GM13977 (cell line): ENCODE data around the gene CASK.

Experiments used
- DNase-seq: peaks from one replicate; pipeline ENCODE4 v3.0.0; 2012; ENCODE audit warnings: low spot score
- CTCF ChIP-seq: IDR thresholded peaks from 2 replicates; pipeline ENCODE4 v1.5.1; 2012; ENCODE audit warnings: mild to moderate bottlenecking, control low read depth; ENCODE audit not compliant: insufficient read depth; ENCODE audit errors: extremely low read depth, missing control alignments
- in situ Hi-C: fragments of 300-500 bp; cut with MboI; formaldehyde crosslinking; loops from one replicate; pipeline ENCODE4 v1.12.0; 2022; ENCODE audit warnings: low sequenced_read_pairs, low pct_unique_long_range_greater_than_20kb, mixed read lengths, inconsistent platforms; ENCODE audit not compliant: unreplicated experiment

CASK gene

GRCh38 chrX:41779941-41780340 is 143.4 kb downstream of the CASK start:
- TF ChIP-seq CTCF = no peak
- DNase-seq = no peak
- in situ Hi-C loops = loop anchor here (25.0 kb wide), 4 partner anchors 1207 to 1982 kb away; no protein-coding TSS in a partner anchor

GRCh38 chrX:41779030-41779564 is 144.3 kb downstream of the CASK start:
- in situ Hi-C loops = loop anchor here (25.0 kb wide), 4 partner anchors 1208 to 1983 kb away; no protein-coding TSS in a partner anchor
- DNase-seq = no peak
- TF ChIP-seq CTCF = no peak

- TF ChIP-seq CTCF = no peak
- in situ Hi-C loops = no loop called here
- DNase-seq = no peak
Measured at GRCh38 chrX:41761702-41762101, 161.7 kb downstream of the CASK start.

- DNase-seq = no peak
- no peak for TF ChIP-seq CTCF
- in situ Hi-C loops = no loop called here
Measured at GRCh38 chrX:41761169-41761568, 162.2 kb downstream of the CASK start.

- in situ Hi-C loops = loop anchor here (10.0 kb wide), 1 partner anchor 205 kb away; no protein-coding TSS in a partner anchor
- peak; percentile 40 for DNase-seq
- TF ChIP-seq CTCF = peak; percentile 72
Measured at GRCh38 chrX:41759817-41760216, 163.5 kb downstream of the CASK start.

- in situ Hi-C loops = loop anchor here (10.0 kb wide), 1 partner anchor 204 kb away; no protein-coding TSS in a partner anchor
- no peak for TF ChIP-seq CTCF
- no peak for DNase-seq
Measured at GRCh38 chrX:41758401-41758800, 165.0 kb downstream of the CASK start.
